HG02885 (cell line): ENCODE results near the gene RPS28.
"Not testable (repeated sequence)": the region's sequence is repeated elsewhere in the genome, so short reads cannot be mapped to it uniquely, and the experiment has no call there.

ENCODE experiments used
- ATAC-seq: cut with Tn5 transposase; IDR thresholded peaks from one replicate; pipeline ENCODE4 v1.9.1; 2021; ENCODE audit warnings: mild to moderate bottlenecking; ENCODE audit not compliant: unreplicated experiment, poor library complexity

The RPS28 gene

GRCh38 chr19:8340341-8341096, 19.2 kb downstream of the RPS28 start:
- no peak for ATAC-seq

GRCh38 chr19:8341504-8341903, 20.2 kb downstream of the RPS28 start:
- ATAC-seq, result not testable (repeated sequence)

DNA sequence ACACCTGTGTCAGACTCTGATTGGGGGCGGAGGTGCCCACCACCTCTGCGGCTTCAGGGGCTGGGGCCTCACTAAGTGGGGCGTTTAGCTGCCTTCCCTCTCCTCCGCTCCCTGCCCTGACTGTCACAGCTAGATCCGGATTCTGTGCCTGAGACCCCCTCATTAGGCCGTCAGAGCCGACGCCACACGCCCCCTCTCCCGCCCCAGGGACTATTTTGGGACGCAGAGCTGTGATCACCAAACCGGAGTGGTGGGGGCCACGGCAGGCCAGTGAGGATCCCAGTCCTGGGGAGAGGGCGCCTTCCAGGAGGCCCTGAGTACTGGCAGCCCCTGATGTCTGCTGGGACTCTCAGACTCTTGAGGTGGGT, 21.0 kb downstream of the RPS28 start:
- no peak for ATAC-seq

DNA sequence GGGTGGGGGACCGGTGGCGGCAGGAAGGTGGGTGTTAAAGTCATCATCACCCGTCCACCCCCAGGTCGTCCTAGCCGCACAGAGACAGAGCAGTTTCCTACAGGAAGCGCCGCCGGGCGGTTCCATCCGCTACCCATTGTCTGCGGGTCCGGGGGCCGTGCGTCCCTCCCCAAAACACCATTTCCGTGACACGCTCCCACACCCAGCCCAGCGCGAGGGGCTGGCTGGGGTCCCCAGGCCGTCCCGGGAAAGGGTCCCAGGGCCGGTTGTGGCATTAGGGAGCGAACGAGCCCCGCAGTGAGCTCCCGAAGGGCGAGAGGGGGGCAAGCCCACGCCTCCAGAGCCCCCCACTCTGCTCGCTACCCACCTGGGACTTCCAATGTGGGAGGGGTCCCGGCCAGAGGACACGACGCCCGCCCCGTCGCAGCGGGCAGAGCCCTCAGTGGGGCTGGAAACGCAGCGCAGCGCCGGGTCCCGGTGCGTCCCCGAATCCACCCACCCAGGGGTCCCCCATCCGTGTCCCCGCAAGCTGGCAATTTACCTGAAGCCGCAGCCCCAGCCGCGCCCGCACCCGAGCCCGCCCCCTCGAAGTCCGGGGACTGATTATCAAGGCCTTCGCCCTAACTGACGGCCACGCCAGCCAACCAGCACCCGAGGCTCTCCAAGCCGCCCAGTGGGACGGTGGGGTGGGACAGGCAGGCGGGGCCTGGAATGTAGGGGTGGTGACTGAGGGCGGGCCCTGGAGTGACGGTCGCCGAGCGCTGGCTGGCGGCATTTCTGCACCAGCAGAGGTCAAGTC, 21.6 kb downstream of the RPS28 start, which contains the start of gene KANK3:
Gene KANK3, minus strand, starts transcription at position 579 of the 799 bp plus-strand sequence. CDS start 5,434 bp downstream, outside the sequence.
- ATAC-seq, result peak; percentile 91

- ATAC-seq, result no peak
Observed at GRCh38 chr19:8343483-8343844, 22.2 kb downstream of the RPS28 start.

- not testable (repeated sequence) for ATAC-seq
Observed at GRCh38 chr19:8349629-8350372, 28.5 kb downstream of the RPS28 start.

DNA sequence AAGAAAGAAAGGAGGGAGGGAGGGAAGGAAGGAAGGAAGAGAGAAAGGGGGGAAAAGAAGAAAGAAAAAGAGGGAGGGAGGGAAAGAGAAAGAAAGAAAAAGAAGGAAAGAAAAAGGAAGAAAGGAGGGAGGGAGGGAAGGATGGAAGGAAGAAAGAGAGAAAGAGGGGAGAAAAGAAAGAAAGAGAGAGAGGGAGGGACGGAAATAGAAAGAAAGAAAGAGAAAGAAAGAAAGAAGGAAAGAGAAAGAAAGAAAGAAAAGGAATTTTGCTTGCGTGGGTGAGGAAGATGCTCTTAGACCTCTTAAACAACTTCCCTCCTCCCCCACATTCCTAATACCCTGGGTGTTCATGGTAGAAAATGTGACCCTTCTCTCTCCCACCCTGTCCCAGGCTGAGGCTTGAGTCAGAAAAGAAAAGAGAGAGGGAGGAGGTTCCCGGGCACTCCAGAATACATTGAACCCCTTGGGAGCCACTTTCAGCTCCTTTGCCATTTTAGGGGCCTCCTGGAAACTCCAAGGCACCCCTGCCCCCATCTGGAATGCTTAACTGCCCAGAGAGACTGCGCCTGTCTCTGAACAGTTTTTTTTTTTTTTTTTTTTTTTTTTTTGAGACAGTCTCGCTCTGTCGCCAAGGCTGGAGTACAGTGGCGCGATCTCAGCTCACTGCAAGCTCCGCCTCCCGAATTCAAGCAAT, 31.0 kb downstream of the RPS28 start:
- no peak for ATAC-seq

DNA sequence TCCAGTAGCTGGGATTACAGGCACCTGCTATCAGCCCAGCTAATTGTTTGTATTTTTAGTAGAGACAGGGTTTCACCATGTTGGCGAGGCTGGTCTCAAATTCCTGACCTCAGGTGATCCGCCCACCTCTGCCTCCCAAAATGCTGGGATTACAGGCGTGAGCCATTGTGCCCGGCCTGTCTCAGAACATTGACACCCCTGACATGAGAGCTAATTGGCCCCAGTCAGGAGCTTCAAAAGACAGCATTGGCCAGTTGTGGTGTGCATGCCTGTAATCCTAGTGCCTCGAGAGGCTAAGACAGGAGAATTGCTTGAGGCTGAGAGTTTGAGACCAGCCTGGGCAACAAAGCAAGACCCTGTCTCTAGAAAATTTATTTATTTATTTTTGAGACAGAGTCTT, 31.5 kb downstream of the RPS28 start:
- ATAC-seq, result not testable (repeated sequence)

DNA sequence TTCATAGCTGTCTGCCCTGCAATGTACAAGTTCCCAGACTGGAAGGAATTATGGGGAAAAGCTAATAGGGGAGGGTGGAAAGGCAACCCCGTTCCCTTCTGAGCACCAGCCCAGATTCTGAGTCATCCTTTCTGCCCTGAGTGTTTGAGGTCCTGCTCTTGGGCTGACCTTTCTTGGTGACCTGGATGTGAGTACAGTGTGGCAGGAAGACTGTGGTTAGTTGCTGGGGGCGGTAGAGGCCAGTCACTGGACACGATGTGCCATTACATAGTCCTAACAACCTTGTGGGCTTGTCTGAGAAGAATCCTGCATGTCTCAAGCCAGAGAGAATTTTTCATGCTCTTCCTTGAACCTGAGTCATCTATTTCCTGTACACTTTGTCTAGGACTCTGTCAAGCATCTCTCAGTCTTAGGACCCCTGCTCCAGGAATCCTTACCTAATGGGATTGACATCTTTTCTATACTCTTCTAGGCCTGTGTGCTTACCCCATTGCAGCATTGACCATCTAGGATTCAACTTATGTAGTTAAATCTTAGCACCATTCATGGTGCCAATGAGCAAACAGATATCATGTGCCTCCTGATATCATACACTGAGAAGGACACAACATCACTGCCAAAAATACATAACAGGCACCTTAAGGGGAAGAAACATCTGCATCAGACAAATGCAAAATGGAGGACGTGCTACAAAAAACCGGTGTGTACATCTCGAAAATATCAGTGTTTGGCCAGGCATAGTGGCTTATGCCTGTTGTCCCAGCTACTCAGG, 34.5 kb downstream of the RPS28 start:
- ATAC-seq, result no peak

- no peak for ATAC-seq
Observed at GRCh38 chr19:8357007-8357521, 35.8 kb downstream of the RPS28 start.

DNA sequence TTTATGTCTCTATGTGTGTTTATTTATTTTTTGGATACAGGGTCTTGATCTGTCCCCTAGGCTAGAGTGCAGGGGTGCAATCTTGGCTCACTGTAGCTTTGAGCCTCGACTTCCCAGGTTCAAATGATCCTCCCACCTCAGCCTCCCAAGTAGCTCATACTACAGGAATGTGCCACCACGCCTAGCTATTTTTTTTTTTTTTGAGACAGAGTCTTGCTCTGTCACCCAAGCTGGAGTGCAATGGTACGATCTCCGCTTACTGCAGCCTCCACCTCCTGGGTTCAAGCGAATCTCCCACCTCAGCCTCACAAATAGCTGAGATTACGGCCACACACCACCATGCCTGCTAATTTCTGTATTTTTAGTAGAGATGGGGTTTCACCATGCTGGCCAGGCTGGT, 37.7 kb downstream of the RPS28 start:
- no peak for ATAC-seq

DNA sequence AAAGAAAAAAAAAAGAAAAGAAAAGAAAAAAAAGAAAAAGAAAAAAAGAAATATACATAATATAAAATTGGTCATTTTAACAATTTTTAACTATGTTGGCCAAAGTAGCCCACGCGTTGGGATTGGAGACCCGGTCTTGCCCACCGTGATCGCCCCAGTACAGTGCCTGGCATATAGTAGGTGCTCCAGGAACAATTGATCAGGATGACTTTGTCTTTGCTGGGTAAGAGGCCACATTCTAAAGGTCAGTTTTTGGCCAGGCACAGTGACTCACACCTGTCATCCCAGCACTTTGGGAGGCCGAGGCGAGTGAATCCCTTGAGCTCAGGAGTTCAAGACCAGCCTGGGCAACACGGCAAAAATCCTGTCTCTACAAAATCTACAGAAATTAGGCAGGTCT, 38.9 kb downstream of the RPS28 start:
- no peak for ATAC-seq

DNA sequence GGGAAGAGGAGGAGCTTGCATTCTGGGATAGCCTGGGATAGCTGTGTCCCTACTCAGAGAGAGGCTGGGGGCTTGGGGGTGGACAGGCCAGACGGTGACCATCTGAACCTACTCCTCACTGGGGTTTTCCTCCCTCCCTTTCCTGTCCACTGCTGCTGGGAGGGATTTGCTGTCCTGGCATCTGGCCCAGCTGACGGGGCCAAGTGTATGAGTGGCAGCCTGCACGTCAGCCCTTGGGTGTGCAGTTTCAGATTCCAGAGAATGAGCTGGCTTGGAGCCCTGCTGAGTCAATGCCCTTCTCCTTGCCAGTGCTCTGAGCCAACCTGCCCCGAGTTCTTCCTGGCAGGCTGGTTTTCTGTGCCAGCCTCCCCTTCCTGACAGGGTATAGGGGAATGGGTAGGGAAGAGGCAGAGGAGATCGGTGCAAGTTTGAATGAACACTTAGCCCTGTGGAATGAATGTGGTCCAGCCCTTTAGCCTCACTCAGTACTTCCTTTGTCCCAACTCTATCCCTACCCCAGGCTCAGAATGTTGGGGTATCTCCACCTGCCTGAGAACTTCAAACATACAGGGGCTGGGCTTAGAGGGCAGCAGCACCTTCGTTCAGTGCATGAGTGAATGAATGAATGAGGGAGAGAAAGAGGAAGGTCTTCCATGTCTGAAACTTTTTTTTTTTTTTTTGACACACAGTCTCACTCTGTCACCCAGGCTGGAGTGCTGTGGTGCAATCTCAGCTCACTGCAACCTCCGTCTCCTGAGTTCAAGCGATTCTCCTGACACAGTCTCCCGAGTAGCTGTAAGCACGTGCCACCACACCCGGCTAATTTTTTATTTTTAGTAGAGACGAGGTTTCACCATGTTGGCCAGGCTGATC, 40.9 kb downstream of the RPS28 start:
- no peak for ATAC-seq

- no peak for ATAC-seq
Observed at GRCh38 chr19:8363803-8364771, 42.8 kb downstream of the RPS28 start, which contains the start of gene ANGPTL4. Gene ANGPTL4 (plus strand): TSS chr19:8364155. CDS start chr19:8364322, 167 bp downstream.

DNA sequence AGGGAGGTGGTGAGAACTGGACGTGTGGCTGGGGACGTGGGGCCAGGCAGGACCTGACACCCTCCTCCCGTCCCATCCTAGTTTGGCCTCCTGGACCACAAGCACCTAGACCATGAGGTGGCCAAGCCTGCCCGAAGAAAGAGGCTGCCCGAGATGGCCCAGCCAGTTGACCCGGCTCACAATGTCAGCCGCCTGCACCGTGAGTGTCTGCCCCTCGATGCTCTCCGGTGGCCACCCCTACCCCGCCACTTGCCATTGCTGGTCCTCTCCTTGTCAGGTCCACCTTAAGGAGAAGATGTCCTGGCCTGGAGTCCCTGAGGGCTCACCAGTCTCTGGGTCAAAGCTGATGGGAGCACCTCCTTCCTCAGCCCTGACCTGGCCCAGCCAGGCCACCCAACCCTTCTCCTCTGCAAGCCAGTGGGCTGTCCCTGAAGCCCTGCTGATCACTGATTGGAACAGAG, 44.9 kb downstream of the RPS28 start:
- ATAC-seq, result no peak

GRCh38 chr19:8366961-8367326, 45.6 kb downstream of the RPS28 start:
- ATAC-seq, result no peak

DNA sequence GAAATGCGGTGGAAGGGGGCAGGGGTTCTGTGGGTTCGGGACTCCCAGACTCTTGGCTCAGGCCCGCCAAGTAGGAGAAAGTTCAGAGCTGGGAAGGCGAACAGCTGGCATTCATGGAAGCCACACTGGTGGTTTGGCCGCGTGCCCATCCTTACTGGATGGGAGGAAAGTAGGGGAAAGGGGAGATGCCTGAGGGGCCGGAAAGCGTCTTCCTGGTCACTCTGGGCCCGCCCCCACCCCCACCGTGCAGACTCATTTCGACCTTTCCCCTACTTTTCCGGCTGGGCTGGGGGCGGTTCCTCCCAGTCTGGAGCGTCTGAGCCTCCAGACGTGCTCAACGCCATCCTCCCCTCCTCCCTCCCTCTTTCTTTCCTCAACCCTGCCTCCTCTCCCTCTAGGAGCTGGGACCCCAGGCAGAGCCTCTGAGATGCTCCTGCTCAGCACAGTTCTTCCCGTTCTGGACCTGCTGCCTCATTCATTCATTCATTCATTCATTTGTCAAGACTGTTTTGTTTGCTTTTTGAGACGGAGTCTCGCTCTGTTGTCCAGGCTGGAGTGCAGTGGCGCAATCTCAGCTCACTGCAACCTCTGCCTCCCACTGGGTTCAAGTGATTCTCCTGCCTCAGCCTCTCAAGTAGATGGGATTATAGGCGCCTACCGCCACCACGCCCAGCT, 46.2 kb downstream of the RPS28 start:
- no peak for ATAC-seq
